DOHH2 (cell line): Measurements from ENCODE around the gene CATSPERZ.
A peak's percentile ranks its signal among the peaks of the same experiment; 100 is the strongest.

Experiments
- H3F3A ChIP-seq: fragments of 200-600 bp; sonication (generic), shearing (Covaris generic); 2 replicates; pipeline ENCODE4 v1.6.0; 2016; ENCODE audit warnings: antibody characterized with exemption, mild to moderate bottlenecking; ENCODE audit not compliant: control insufficient read depth, insufficient read depth
- H3K27ac ChIP-seq: fragments of 200-600 bp; sonication (generic); 2 replicates; pipeline ENCODE4 v1.5.1; 2014; ENCODE audit warnings: low read depth, mild to moderate bottlenecking, low read length, moderate library complexity
- H3K27me3 ChIP-seq: fragments of 200-600 bp; sonication (generic); 2 replicates; pipeline ENCODE4 v1.6.1; 2014; ENCODE audit warnings: mild to moderate bottlenecking, low read length, mixed read lengths; ENCODE audit not compliant: control insufficient read depth
- H3K36me3 ChIP-seq: fragments of 200-600 bp; sonication (generic); 2 replicates; pipeline ENCODE4 v1.6.1; 2014; ENCODE audit warnings: mild to moderate bottlenecking, low read length, moderate library complexity, mixed read lengths; ENCODE audit not compliant: control insufficient read depth
- H3K4me1 ChIP-seq: fragments of 200-600 bp; sonication (generic); 2 replicates; pipeline ENCODE4 v1.6.1; 2014; ENCODE audit warnings: mild to moderate bottlenecking, low read length, mixed read lengths; ENCODE audit not compliant: control insufficient read depth
- H3K4me2 ChIP-seq: fragments of 200-600 bp; sonication (generic); 2 replicates; pipeline ENCODE4 v1.6.0; 2014; ENCODE audit warnings: mild to moderate bottlenecking, low read length, moderate library complexity
- H3K4me3 ChIP-seq: fragments of 200-600 bp; sonication (generic); 2 replicates; pipeline ENCODE4 v1.5.1; 2014; ENCODE audit warnings: mild to moderate bottlenecking, low read length, mixed read lengths
- H3K79me2 ChIP-seq: fragments of 200-600 bp; sonication (generic); 2 replicates; pipeline ENCODE4 v1.6.1; 2014; ENCODE audit warnings: mild to moderate bottlenecking, low read length, mixed read lengths; ENCODE audit not compliant: control insufficient read depth
- H3K9me2 ChIP-seq: fragments of 200-600 bp; sonication (generic); replicated peaks from 2 replicates; pipeline ENCODE4 v1.6.1; 2014; ENCODE audit warnings: mild to moderate bottlenecking, low read length, mixed read lengths; ENCODE audit not compliant: control insufficient read depth
- H3K9me3 ChIP-seq: fragments of 200-600 bp; sonication (generic); 2 replicates; pipeline ENCODE4 v1.6.1; 2014; ENCODE audit warnings: antibody characterized with exemption, low read length, mixed read lengths; ENCODE audit not compliant: control insufficient read depth, insufficient read depth
- H4K20me1 ChIP-seq: fragments of 200-600 bp; sonication (generic); 2 replicates; pipeline ENCODE4 v1.6.0; 2014; ENCODE audit warnings: low read depth, mild to moderate bottlenecking, antibody characterized with exemption, low read length, moderate library complexity; ENCODE audit not compliant: control insufficient read depth, insufficient read depth
- EZH2phosphoT487 ChIP-seq: fragments of 200-600 bp; sonication (generic); IDR thresholded peaks from 2 replicates; pipeline ENCODE4 v1.6.1; 2017; ENCODE audit warnings: borderline replicate concordance, mild to moderate bottlenecking, antibody characterized with exemption, low read length, moderate library complexity, mixed read lengths
- TF ChIP-seq, protein P1 (sequence below): fragments of 200-600 bp; sonication (generic); IDR thresholded peaks from one replicate; pipeline ENCODE4 v1.5.1; 2014; ENCODE audit warnings: antibody characterized with exemption, mild to moderate bottlenecking, low read depth, low read length; ENCODE audit not compliant: poor library complexity, severe bottlenecking

Gene CATSPERZ

GRCh38 chr11:64318766-64319761, 18.9 kb downstream of the CATSPERZ start:
- H3K9me2 ChIP-seq = no peaks in the 10 kb centered on the region
- peaks cover 39% of the 10 kb centered on the region for H3K79me2 ChIP-seq
- H3K27ac ChIP-seq = peak overlapping the region; percentile 93
- H3K4me2 ChIP-seq = peak overlapping the region; percentile 79
- H3K36me3 ChIP-seq = peaks cover 63% of the 10 kb centered on the region
- no peak for TF ChIP-seq EZH2phosphoT487
- TF ChIP-seq, protein P1, sequence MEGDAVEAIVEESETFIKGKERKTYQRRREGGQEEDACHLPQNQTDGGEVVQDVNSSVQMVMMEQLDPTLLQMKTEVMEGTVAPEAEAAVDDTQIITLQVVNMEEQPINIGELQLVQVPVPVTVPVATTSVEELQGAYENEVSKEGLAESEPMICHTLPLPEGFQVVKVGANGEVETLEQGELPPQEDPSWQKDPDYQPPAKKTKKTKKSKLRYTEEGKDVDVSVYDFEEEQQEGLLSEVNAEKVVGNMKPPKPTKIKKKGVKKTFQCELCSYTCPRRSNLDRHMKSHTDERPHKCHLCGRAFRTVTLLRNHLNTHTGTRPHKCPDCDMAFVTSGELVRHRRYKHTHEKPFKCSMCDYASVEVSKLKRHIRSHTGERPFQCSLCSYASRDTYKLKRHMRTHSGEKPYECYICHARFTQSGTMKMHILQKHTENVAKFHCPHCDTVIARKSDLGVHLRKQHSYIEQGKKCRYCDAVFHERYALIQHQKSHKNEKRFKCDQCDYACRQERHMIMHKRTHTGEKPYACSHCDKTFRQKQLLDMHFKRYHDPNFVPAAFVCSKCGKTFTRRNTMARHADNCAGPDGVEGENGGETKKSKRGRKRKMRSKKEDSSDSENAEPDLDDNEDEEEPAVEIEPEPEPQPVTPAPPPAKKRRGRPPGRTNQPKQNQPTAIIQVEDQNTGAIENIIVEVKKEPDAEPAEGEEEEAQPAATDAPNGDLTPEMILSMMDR = no peak
- peaks cover 28% of the 10 kb centered on the region for H3K4me1 ChIP-seq
- H3K9me3 ChIP-seq = no peaks in the 10 kb centered on the region
- H3K27me3 ChIP-seq = no peaks in the 10 kb centered on the region
- peaks cover 16% of the 10 kb centered on the region for H3F3A ChIP-seq
- H3K4me3 ChIP-seq = peak overlapping the region; percentile 91
- H4K20me1 ChIP-seq = no peaks in the 10 kb centered on the region

GRCh38 chr11:64320556-64320955, 20.4 kb downstream of the CATSPERZ start:
- peaks cover 33% of the 10 kb centered on the region for H3K79me2 ChIP-seq
- no peak overlapping the region for H3K27ac ChIP-seq
- H3F3A ChIP-seq = peaks cover 16% of the 10 kb centered on the region

GRCh38 chr11:64321026-64321425, 20.9 kb downstream of the CATSPERZ start:
- Histone ChIP-seq H3K4me3 (no peak overlapping the region), H3K9me2 (no peaks in the 10 kb centered on the region), H3K9me3 (no peaks in the 10 kb centered on the region), H3K27me3 (no peaks in the 10 kb centered on the region), H4K20me1 (no peaks in the 10 kb centered on the region), H3K4me1 (peaks cover 12% of the 10 kb centered on the region), H3F3A (peaks cover 16% of the 10 kb centered on the region), H3K4me2 (no peak overlapping the region), H3K79me2 (peaks cover 28% of the 10 kb centered on the region), H3K36me3 (peaks cover 44% of the 10 kb centered on the region), H3K27ac (no peak overlapping the region)
- no peak for TF ChIP-seq EZH2phosphoT487
- TF ChIP-seq, protein P1 = no peak

More at GRCh38 chr11:64320556-64320955, 20.4 kb downstream of the CATSPERZ start:
- H3K4me3 ChIP-seq = no peak overlapping the region
- H3K36me3 ChIP-seq = peaks cover 48% of the 10 kb centered on the region
- H3K27me3 ChIP-seq = no peaks in the 10 kb centered on the region
- no peaks in the 10 kb centered on the region for H4K20me1 ChIP-seq
- no peaks in the 10 kb centered on the region for H3K9me3 ChIP-seq
- H3K9me2 ChIP-seq = no peaks in the 10 kb centered on the region
- H3K4me2 ChIP-seq = no peak overlapping the region
- TF ChIP-seq, protein P1 = no peak
- no peak for TF ChIP-seq EZH2phosphoT487
- H3K4me1 ChIP-seq = peaks cover 17% of the 10 kb centered on the region
